ENCODE measurements around the gene HOXB3.

The HOXB3 gene

DNA sequence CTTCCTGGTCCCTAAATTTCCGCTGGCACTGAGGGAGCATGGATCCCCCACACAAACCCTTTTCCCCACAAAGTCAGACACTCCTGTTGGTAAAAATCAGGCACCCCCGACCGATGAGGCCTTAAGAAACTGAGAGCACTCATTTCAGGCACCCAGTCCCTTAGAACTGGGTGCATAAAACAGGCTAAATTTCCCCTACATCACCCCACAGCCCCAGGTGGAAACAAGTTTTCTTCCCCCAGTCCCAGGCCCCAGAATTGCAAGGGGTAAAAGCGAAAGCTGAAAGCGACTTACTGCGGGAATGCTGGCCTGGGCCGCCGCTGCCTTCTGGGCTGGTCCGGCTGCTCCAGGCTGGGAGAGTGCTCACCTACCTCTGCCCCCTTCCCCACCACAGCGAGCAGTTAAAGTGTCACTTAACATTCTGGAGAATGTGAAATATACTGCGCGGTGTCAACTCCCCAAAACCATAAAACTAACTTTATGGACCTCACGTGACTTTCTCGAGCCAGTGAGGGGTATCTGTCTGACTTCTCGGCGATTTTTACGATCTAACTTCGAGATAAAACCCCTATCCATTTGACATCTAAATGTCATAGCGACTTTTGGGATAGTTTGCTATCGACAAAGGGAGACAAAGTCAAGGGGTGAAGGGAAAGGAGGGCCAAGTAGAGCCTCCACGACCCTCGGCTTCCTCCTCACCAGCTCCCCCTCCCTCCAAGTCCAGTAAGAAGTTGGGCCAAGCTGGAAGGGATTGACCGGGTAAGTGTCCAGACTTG, at the start of gene HOXB3:
Gene HOXB3 (minus strand): TSS at position 411 of the 776 bp plus-strand sequence. CDS start 37,767 bp downstream, outside the sequence.
- TF ChIP-seq GATA1 (IDR thresholded peaks at IDR 0.05; ENCODE audit: low read depth, low read length) (no peak), POLR2A (IDR thresholded peaks at IDR 0.05; ENCODE audit: low read length) (no peak)
- DNase-seq = no peak

DNA sequence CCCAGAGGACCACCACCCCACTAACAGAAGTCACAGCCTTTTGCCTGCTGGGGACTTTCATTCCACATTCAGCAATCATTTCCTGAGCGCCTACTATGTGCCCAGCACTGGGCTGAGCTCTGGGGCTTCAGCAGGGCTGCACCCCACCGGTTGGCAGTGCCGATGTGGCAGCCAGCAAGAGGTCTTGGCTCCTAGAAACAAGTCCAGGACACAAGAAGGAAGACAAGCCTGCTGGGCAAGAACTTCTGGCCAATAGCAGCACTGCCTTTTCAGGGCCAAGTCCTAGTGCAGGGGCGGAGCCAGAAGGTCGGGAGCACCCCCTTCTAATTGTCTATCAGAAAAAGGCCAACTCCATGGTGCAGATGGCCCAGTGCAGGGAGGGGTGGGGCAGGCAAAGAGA, 49.1 kb upstream of the HOXB3 start:
- no peak for DNase-seq
- no peak for TF ChIP-seq GATA1 (IDR thresholded peaks at IDR 0.05; ENCODE audit: low read depth, low read length)
- no peak for TF ChIP-seq POLR2A (IDR thresholded peaks at IDR 0.05; ENCODE audit: low read length)

DNA sequence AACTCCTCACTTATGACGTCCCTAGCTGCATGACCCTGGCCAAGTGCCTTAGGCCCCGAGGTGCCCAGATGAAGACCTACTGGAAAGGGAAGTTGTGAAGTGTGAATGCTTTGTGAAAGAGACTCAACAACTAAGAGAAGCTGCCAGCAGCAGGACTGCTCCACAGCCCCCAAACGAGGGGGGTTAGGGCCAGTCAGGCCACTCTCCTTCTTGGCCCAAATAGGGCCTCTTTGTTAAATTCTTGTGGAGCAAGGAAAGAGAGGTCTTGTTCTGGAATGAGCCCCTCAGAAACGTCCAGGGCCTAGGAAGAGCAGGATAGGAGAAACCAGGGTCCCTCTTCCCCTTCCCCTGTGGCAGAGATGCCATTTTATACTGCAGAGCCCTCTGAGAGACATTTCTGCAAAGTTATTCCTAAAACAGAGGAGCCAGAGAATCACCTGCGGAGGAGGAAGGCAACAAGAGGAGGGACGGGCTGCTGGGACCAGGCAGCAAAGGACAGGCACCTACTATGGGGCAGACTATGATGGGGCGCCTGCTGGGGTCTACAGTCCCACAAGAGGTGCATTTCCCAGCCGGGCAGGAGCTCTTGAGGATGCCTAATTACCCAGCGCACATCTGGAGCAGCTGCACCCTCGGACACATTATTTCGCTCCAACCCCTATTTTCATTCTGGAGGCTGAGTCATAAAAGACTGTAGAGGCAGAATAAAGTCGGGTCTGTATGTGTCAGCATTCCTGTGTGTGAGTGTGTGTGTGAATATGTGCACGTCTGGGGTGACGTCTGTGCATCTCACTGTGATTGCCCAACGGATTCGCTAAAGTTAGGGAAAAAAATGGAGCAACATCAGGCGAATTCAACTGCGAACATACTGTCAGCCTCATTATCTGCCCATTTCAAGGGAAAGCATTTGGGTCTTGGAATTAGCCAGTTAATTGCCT, 47.6 kb upstream of the HOXB3 start:
- TF ChIP-seq POLR2A (IDR thresholded peaks at IDR 0.05; ENCODE audit: low read length) = no peak
- no peak for TF ChIP-seq GATA1 (IDR thresholded peaks at IDR 0.05; ENCODE audit: low read depth, low read length)
- no peak for DNase-seq

DNA sequence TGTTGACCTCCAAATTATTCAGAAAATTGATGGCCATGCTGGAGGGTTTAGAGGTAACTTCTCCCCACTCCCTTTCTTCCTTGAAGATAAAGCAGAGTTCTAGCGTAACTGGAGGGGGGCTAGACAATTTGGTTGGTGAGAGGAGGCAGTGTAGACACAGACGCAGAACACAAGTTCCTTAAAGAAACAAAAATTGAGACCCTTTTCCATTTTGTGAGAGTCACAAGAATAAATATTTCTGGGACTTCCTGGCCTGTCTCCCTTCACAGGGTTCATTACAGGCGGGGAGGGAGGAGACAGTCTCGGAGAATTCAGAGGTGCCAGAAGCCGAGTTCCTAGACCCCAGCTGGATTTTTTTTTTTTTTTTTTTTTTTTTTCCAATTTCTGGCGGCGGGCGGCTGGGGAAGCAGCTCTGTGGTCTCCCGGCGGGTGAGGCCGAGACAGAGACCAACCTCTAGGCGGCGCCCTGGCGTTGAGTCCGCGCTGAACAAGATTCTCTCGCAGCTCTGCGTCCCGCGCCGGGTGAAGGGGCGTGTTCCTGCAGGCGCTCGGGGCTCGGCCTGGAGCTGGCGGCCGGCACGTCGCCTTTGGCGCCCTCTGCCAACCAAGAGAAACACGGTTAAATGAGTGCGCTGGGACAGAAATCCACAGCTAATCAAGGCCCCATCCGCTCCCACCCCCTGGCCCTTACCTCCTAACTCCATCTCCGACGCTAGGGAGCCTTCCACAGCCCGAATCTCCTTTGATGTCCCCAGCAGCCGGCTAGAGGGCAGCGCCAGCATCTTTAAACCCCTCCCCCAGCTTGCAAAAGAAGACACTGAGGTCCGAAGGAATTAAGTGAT, 46.4 kb upstream of the HOXB3 start:
- TF ChIP-seq GATA1 (IDR thresholded peaks at IDR 0.05; ENCODE audit: low read depth, low read length) = no peak
- TF ChIP-seq POLR2A (IDR thresholded peaks at IDR 0.05; ENCODE audit: low read length) = no peak
- peak; percentile 80 to 81 for DNase-seq

DNA sequence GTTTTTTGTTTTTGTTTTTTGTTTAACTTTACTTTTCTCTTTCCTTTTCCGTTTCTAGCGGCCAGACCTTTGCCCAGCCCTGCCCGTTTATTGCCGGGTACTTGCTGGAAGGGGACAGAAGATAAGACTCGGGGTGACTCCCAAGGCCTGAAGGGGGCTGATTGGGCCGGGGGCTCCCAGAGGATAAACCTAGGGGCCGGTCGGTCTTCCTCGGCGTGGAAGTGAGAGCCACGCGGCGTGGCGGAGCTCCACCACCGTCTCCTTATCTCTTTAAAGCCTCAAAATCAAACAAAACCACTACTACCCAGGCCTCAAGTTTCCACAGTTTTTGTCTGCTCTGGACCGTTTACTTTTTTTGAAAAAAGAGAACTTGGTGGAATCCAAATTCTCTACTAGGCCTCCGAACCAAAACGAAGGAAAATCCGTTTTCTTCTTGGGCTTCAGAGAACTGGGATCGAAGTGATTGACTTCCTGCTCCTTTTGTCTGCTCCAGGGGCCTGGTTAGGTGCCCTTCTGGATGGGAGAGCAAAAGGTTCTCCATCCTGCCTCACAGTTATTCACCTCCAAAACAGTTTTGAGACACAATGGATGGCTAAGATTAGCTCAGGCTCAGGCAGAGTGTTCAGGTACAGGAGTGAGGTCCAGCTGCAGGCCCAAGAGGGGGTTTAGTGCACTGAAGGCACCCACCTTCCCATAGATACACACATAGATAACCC, 44.6 kb upstream of the HOXB3 start:
- DNase-seq = no peak
- TF ChIP-seq GATA1 (IDR thresholded peaks at IDR 0.05; ENCODE audit: low read depth, low read length) = no peak
- no peak for TF ChIP-seq POLR2A (IDR thresholded peaks at IDR 0.05; ENCODE audit: low read length)

DNA sequence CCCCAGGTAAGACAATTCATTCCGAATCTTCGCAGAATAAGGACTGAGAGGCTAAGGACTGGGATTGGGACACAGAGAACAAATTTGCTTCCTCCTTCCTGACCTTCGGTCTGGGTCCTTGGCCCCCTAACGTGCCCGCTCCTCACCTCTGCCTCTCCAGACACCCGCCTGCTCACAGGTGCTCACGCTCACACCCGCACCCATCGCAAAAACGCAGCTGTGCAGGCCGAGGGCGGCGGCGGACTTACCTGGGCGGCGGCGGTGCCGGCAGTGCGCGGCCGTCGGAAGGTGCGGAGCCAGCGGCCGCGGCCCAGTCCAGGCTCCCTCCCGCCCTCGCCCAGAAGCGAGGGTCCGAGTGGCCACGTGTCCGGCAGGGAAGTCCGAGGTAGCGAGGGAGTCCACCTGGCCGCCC, 43.2 kb upstream of the HOXB3 start:
- TF ChIP-seq POLR2A (IDR thresholded peaks at IDR 0.05; ENCODE audit: low read length) (no peak), GATA1 (IDR thresholded peaks at IDR 0.05; ENCODE audit: low read depth, low read length) (no peak)
- no peak for DNase-seq

DNA sequence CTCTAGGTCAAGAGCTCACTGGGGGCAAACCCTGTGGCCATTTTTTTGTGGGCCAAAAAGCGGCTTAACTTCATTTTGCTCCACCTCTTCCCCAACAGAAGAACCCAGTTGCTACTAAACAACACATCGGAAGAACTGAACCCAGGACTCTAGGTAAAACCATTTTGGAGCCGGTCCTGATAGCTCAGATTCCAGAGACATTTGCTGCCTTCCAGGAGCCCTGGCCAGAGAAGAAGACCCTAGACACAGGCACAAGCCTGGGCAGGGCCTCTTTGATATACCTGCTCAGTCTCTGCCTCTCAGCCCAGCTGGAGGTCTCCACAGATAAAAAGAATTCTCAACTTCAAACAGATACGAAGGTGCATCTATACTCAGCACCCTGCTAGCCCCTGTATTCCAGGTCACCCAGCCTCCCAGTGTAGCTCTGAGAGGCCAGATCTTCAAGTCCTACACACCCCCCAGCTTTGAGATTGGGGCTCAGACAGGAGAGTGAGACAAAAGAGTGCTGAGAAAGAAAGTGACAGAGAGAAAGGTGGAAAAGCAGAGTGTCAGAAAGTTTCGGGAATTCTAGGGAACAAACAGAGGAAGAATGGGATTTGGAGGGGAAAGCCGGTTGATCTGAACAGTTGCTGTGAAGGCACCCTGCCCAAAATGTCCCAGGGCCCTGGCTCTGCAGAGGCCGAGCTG, 42.7 kb upstream of the HOXB3 start:
- DNase-seq = no peak
- TF ChIP-seq POLR2A (IDR thresholded peaks at IDR 0.05; ENCODE audit: low read length) (no peak), GATA1 (IDR thresholded peaks at IDR 0.05; ENCODE audit: low read depth, low read length) (no peak)

DNA sequence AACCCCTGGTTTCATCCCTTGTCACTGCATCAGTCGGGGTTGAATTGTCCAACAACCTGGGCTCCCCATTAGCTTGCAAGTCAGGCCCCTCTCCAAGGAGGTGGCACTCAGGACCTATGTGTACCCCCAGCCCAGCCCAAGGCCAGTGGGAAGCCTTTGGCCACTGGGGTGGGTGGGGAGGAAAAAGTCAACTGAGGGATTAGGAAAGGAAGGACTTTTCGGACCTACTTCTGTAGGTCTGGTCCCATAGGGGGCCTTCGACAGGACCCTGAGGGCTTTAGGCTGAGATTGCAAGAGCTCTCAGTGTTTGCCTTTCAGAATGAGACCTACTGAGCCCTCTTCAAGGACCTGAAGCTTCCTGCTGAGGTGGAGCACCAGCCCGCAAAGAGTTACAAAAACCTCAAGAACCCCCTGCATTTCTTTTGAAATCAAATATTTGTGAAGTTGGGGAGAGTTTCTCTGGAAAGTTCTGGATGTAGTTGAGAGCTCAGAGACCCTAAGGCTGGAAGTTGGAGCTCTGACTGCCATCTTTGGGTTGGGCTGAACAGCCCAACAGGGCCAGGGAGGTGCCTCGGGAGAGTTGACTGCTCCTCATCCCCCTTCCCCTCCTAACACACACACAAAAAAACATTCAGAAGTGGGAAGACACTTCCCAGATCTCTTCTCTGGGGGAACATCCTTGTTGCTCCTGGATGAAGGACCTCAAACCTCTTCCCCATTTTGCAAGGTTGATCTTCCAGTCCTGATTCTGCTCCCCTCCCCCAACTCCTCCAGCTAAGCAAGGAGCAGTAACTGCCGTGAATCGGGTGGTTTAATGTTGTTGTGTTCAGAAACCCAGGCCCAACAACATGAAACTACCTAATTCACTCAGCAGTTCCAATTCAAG, 41.9 kb upstream of the HOXB3 start:
- no peak for TF ChIP-seq GATA1 (IDR thresholded peaks at IDR 0.05; ENCODE audit: low read depth, low read length)
- TF ChIP-seq POLR2A (IDR thresholded peaks at IDR 0.05; ENCODE audit: low read length) = no peak

DNA sequence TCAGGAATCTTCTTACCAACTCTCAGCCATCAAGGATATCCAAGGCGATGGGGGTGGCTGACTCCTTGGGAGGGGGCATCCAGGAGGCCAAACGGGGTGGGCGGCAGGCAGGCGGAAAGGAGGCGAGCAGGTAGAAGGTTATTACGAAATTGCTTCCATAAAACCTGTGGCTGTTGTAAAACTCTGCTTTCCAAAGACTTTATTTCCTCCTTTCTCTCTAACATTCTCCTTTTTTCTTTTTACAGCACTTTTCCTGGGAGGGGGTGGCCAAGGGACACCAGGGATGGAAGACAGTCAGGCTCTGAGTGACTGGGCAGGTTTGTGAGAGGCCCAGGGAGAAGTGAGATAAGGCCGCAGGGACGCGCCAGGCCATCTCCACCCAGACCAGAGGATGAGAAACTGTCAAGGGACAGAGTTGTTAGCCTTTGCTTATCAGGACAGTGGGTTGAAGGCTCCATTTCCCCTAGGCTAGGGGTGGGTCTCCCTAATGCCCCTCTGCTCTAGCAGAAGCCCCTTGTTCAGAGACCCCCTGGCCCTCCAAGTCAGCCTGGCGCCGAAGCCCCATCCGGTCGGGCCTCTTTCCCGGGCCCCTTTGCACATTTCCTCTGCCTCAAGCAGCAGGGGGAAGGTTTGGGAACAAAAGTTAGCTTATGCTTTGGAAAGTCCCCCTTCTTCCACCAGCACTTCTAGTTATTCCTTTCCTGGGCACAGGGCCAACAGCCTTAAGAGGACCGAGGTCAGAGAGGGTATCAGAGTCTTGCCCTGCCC, 41.1 kb upstream of the HOXB3 start:
- peak; percentile 75 to 76 for DNase-seq
- no peak for TF ChIP-seq GATA1 (IDR thresholded peaks at IDR 0.05; ENCODE audit: low read depth, low read length)
- TF ChIP-seq POLR2A (IDR thresholded peaks at IDR 0.05; ENCODE audit: low read length) = no peak

More for the DNA sequence above, 41.9 kb upstream of the HOXB3 start:
- no peak for DNase-seq

DNA sequence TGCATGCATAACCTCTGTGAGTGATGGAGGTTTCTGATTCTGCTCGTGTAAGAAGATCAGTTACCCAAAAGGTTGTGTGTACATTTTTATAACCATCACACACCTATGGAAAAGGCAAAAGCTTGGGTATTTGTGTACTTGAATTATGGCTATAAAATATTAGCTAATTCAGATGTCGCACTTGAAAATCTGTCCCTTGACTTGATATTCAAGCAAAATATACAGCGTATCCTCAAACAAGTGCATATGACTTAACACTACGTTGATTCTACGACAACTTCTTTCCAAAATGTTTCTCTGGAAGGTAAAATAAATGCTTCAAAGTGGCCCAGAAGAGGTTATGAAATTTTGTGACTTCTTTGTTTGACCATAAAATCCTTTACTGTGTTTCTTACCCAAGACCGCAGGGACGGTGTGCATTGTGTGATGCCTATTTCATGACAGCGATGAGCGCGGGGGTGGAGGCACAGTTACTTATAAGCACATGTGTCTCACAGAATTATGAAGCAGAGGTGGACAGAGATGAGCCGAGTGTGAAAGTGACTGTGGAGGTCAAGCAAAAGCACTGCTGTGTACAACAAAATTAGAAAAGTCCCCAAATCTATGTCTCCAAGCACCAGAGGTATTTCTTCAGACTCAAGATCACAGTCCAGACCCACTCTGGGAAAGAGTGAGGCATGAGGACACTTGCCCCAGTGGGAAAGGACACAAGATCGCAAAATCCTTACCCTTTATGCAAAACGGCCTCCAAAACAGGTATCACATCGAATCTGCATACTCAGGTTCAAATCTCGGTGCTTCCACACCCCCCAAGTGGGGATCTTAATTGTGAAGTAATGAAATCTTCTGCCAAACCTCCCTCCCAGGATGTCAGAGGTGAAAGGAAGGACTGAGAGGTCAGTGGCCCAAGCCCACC, 40.2 kb upstream of the HOXB3 start:
- no peak for TF ChIP-seq POLR2A (IDR thresholded peaks at IDR 0.05; ENCODE audit: low read length)
- no peak for TF ChIP-seq GATA1 (IDR thresholded peaks at IDR 0.05; ENCODE audit: low read depth, low read length)
- DNase-seq = no peak
